Uterus (tissue), 2 donors: Measurements from ENCODE around the gene PSG2.
"Not testable (repeated sequence)": the region's sequence is repeated elsewhere in the genome, so short reads cannot be mapped to it uniquely, and the experiment has no call there.

Source experiments
- CTCF ChIP-seq, 4 experiments: fragments of 200-600 bp in 2 of 4; fragments of 450-650 bp in 2 of 4; sonication (generic) in 2 of 4; IDR thresholded peaks; one replicate each; pipeline ENCODE4 v1.5.1; 2016 to 2019; ENCODE audit warnings: antibody characterized with exemption in 4 of 4, mild to moderate bottlenecking in 2 of 4, moderate library complexity in 1 of 4
- POLR2A ChIP-seq, 2 donors: fragments of 450-650 bp; IDR thresholded peaks; one replicate each; pipeline ENCODE4 v1.6.1; 2016; ENCODE audit warnings: antibody characterized with exemption in 2 of 2, mild to moderate bottlenecking in 1 of 2, moderate library complexity in 1 of 2

DNA sequence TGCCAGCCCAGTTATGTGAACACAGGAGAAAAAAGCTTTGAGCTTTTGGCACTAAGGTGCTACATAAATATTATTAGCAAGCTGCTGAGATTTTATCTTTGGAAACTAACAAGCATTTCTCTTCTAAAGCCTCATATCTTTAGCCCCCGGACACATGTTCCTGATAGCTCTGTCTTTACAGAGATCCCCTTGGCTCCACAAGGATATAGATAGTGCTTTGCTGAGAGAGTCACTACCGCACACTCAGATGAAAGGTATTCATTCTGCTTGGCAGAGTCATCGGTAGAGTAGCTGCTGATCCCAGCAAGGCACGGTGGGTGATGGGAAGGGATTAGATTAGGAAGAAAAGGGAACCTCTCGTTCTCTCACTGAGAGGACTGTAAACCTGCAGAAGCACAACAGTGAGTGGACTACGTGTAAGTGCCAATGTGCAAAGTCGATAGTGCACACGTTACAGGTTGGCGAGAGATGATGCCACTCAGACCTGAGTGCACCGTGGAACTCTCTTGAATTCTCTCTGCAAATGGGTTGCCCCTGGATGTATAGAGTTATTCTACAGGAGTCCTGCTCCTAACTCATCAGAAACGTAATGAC is 38.0 kb upstream of the PSG2 start:
- TF ChIP-seq POLR2A, CTCF (IDR thresholded peaks at IDR 0.05): not testable (repeated sequence)
